IMR-90 (cell line): ENCODE measurements around the gene KLF16.

Experiments used
- BHLHE40 ChIP-seq: fragments of 150-350 bp; IDR thresholded peaks from 2 replicates; pipeline ENCODE4 v1.6.1; 2016; ENCODE audit warnings: mild to moderate bottlenecking, low read depth, low read length
- CEBPB ChIP-seq: IDR thresholded peaks from 2 replicates; pipeline ENCODE4 v1.6.1; 2012; ENCODE audit warnings: low read depth, low read length, improper control_type of control experiment
- CTCF ChIP-seq: conservative IDR thresholded peaks from 2 replicates; pipeline ENCODE4 v1.5.1; 2012; ENCODE audit warnings: mild to moderate bottlenecking, low read depth, low read length, improper control_type of control experiment
- ELK1 ChIP-seq: fragments of 150-350 bp; IDR thresholded peaks from 2 replicates; pipeline ENCODE4 v1.6.1; 2016; ENCODE audit warnings: low read depth, mild to moderate bottlenecking, low read length, moderate library complexity, borderline replicate concordance
- MAZ ChIP-seq: IDR thresholded peaks from 2 replicates; pipeline ENCODE4 v1.6.1; 2012; ENCODE audit warnings: low read depth, mild to moderate bottlenecking, low read length, improper control_type of control experiment, moderate library complexity, borderline replicate concordance
- MXI1 ChIP-seq: IDR thresholded peaks from 2 replicates; pipeline ENCODE4 v1.6.1; 2012; ENCODE audit warnings: low read depth, mild to moderate bottlenecking, low read length, moderate library complexity, borderline replicate concordance
- POLR2A ChIP-seq: IDR thresholded peaks from 2 replicates; pipeline ENCODE4 v1.6.1; 2012; ENCODE audit warnings: mild to moderate bottlenecking, low read depth, low read length
- RAD21 ChIP-seq: IDR thresholded peaks from 2 replicates; pipeline ENCODE4 v1.6.1; 2012; ENCODE audit warnings: low read length, improper control_type of control experiment
- RCOR1 ChIP-seq: IDR thresholded peaks from 2 replicates; pipeline ENCODE4 v1.6.1; 2012; ENCODE audit warnings: mild to moderate bottlenecking, low read length, improper control_type of control experiment; ENCODE audit not compliant: insufficient replicate concordance
- RFX5 ChIP-seq: IDR thresholded peaks from 2 replicates; pipeline ENCODE4 v1.8.0; 2012; ENCODE audit warnings: low read depth, mild to moderate bottlenecking, low read length, moderate library complexity
- TF ChIP-seq, protein P1 (sequence below): fragments of 150-350 bp; IDR thresholded peaks from 2 replicates; pipeline ENCODE4 v1.6.1; 2017; ENCODE audit warnings: mild to moderate bottlenecking, antibody characterized with exemption, low read length, low read depth

GRCh38 chr19:1871630-1872029 lies 8.3 kb upstream of the KLF16 start:
- TF ChIP-seq POLR2A (no peak), MXI1 (no peak), CTCF (no peak), MAZ (no peak), RAD21 (no peak), BHLHE40 (no peak), ELK1 (no peak), RFX5 (no peak), CEBPB (no peak), RCOR1 (no peak)
- TF ChIP-seq, protein P1, sequence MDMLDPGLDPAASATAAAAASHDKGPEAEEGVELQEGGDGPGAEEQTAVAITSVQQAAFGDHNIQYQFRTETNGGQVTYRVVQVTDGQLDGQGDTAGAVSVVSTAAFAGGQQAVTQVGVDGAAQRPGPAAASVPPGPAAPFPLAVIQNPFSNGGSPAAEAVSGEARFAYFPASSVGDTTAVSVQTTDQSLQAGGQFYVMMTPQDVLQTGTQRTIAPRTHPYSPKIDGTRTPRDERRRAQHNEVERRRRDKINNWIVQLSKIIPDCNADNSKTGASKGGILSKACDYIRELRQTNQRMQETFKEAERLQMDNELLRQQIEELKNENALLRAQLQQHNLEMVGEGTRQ = no peak
